Measurements from ENCODE around the gene EPHA7. TPM values are rescaled to one million over a fixed set of nuclear protein-coding genes. Genes with fewer than 3 reads are reported as not detected.

Gene EPHA7
- total RNA-seq, 1 experiment from 2014 or later = 0.17 TPM

DNA sequence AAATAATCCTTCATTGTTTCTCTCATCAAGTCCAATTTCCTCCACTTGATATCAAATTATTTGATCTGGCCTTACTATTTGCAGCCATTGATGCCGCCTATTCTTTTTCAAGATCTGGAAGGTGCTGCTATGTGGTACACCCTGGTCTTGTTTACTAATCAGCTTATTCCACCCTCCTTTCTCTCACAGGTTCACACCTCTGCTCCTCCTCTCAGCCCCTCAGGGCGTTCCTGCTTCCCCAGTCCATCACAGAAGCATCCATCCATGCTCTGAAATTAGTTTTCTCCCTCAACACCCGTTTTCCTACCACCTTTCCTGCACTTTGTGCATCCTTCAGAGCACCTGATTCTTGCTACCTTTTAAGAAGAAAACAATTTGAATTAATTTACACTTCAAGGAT, 183.6 kb downstream of the EPHA7 start:
- TF ChIP-seq CTCF (IDR thresholded peaks at IDR 0.05; ENCODE audit: unreplicated experiment) = no peak
- BruUV-seq (replicated peaks) = no TSS peak
- no peaks in the 10 kb centered on the region for H3K4me1 Mint-ChIP-seq (ENCODE audit: low read depth, unreplicated experiment)
- CTCF ChIA-PET = no interaction called here
- no peak overlapping the region for H3K27ac Mint-ChIP-seq (ENCODE audit: unreplicated experiment)
- no peak for DNase-seq
- no peaks in the 10 kb centered on the region for H3K36me3 Mint-ChIP-seq (ENCODE audit: insufficient read depth, unreplicated experiment)
- no peak overlapping the region for H3K4me3 Mint-ChIP-seq (ENCODE audit: low read depth, unreplicated experiment)
- H3K27me3 Mint-ChIP-seq (ENCODE audit: unreplicated experiment) = no peaks in the 10 kb centered on the region
- intact Hi-C loops (cut with micrococcal nuclease; ENCODE audit: unreplicated experiment) = no loop called here
- H3K9me3 Mint-ChIP-seq (ENCODE audit: low read depth, unreplicated experiment) = peaks cover 10% of the 10 kb centered on the region

DNA sequence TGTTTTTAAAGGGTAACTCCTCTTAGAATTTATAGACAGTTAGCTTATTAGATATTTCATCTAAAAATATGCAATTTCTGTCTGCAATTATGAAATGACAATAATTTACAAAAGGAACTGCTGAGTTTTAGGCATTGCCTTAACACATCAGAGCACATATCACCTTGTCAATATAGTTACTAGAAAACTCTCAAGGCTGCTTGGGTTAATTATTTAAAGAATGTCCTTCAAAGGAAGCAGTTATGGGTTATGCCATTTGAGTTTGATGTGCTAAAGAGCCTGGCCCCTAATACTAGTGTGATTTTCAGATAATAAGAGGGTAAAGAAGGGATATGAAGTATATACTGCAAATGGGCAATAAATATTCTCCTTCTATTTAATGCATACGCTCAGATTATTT, 192.5 kb downstream of the EPHA7 start:
- H3K27me3 Mint-ChIP-seq (ENCODE audit: unreplicated experiment) = no peaks in the 10 kb centered on the region
- peaks cover 2% of the 10 kb centered on the region for H3K9me3 Mint-ChIP-seq (ENCODE audit: low read depth, unreplicated experiment)
- intact Hi-C loops (cut with micrococcal nuclease; ENCODE audit: unreplicated experiment) = no loop called here
- no peaks in the 10 kb centered on the region for H3K4me1 Mint-ChIP-seq (ENCODE audit: low read depth, unreplicated experiment)
- no peak overlapping the region for H3K4me3 Mint-ChIP-seq (ENCODE audit: low read depth, unreplicated experiment)
- DNase-seq = no peak
- BruUV-seq (replicated peaks) = no TSS peak
- no peak for TF ChIP-seq CTCF (IDR thresholded peaks at IDR 0.05; ENCODE audit: unreplicated experiment)
- CTCF ChIA-PET = no interaction called here
- H3K27ac Mint-ChIP-seq (ENCODE audit: unreplicated experiment) = no peak overlapping the region
- H3K36me3 Mint-ChIP-seq (ENCODE audit: insufficient read depth, unreplicated experiment) = no peaks in the 10 kb centered on the region

DNA sequence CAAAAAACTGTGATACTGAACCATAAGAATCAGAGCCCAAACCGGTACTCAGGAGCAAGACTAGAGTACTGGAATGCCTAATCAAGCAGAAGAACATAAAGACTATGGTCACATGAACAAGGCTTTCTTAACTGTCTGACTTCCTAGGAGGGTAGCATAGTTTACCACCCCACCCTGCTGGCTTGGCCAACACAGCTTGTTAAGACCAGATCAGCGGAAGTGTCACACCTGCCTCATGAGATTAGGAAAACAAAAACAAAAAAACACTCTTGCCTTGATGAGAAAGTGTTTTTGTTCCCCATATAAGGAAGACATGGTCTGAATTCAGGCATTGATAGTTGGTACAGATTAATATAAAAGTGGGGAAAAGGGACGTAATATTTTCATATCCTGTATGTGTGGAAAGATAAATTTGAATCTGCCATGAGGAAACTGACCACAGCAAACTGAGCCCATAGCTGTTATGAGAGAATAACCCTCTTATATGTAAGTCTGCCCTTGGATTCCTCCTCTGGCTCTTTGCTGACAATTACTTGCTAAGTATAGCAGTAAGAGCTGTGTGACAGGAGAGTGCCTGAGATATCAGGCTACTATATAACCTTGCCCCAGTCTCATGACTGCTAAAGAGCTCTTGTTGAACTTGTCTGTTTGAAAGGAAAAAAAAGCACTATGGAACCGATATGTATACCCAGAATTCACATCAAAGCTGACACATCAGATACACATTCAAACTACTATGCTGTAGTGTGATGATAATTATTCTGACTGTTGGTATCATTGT, 197.1 kb downstream of the EPHA7 start:
- Mint-ChIP-seq H3K4me1 (ENCODE audit: low read depth, unreplicated experiment) (no peaks in the 10 kb centered on the region), H3K36me3 (ENCODE audit: insufficient read depth, unreplicated experiment) (no peaks in the 10 kb centered on the region), H3K27me3 (ENCODE audit: unreplicated experiment) (no peaks in the 10 kb centered on the region), H3K9me3 (ENCODE audit: low read depth, unreplicated experiment) (peaks cover 8% of the 10 kb centered on the region), H3K27ac (ENCODE audit: unreplicated experiment) (no peak overlapping the region), H3K4me3 (ENCODE audit: low read depth, unreplicated experiment) (no peak overlapping the region)
- no TSS peak for BruUV-seq (replicated peaks)
- intact Hi-C loops (cut with micrococcal nuclease; ENCODE audit: unreplicated experiment) = no loop called here
- DNase-seq = no peak
- no peak for TF ChIP-seq CTCF (IDR thresholded peaks at IDR 0.05; ENCODE audit: unreplicated experiment)
- CTCF ChIA-PET = no interaction called here

DNA sequence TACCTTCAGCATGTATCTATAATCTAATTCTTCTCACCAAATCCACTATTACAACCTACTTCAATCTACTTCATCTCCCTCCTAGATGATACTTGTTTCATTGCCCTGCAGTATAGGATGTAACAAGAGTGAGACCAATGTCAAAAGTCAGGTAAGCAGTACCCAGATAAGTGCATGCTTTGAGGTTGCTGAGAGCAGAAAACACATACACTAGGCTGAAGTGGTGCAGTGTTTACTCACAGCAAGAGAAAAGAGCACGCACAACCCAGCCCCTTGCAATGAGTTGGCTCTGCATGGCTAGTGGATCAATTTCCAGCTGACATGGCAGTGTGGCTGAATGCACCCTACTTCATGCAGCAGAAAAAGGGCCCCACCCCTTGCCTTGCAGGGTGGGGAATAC, 199.9 kb downstream of the EPHA7 start:
- H3K4me1 Mint-ChIP-seq (ENCODE audit: low read depth, unreplicated experiment) = no peaks in the 10 kb centered on the region
- no peak overlapping the region for H3K4me3 Mint-ChIP-seq (ENCODE audit: low read depth, unreplicated experiment)
- no peak overlapping the region for H3K27ac Mint-ChIP-seq (ENCODE audit: unreplicated experiment)
- intact Hi-C loops (cut with micrococcal nuclease; ENCODE audit: unreplicated experiment) = no loop called here
- H3K9me3 Mint-ChIP-seq (ENCODE audit: low read depth, unreplicated experiment) = peaks cover 6% of the 10 kb centered on the region
- BruUV-seq (replicated peaks) = no TSS peak
- H3K27me3 Mint-ChIP-seq (ENCODE audit: unreplicated experiment) = no peaks in the 10 kb centered on the region
- no peak for DNase-seq
- CTCF ChIA-PET = no interaction called here
- TF ChIP-seq CTCF (IDR thresholded peaks at IDR 0.05; ENCODE audit: unreplicated experiment) = no peak
- no peaks in the 10 kb centered on the region for H3K36me3 Mint-ChIP-seq (ENCODE audit: insufficient read depth, unreplicated experiment)
